ENCODE results near the gene CYP26C1.

The CYP26C1 gene, protein sequence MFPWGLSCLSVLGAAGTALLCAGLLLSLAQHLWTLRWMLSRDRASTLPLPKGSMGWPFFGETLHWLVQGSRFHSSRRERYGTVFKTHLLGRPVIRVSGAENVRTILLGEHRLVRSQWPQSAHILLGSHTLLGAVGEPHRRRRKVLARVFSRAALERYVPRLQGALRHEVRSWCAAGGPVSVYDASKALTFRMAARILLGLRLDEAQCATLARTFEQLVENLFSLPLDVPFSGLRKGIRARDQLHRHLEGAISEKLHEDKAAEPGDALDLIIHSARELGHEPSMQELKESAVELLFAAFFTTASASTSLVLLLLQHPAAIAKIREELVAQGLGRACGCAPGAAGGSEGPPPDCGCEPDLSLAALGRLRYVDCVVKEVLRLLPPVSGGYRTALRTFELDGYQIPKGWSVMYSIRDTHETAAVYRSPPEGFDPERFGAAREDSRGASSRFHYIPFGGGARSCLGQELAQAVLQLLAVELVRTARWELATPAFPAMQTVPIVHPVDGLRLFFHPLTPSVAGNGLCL

DNA sequence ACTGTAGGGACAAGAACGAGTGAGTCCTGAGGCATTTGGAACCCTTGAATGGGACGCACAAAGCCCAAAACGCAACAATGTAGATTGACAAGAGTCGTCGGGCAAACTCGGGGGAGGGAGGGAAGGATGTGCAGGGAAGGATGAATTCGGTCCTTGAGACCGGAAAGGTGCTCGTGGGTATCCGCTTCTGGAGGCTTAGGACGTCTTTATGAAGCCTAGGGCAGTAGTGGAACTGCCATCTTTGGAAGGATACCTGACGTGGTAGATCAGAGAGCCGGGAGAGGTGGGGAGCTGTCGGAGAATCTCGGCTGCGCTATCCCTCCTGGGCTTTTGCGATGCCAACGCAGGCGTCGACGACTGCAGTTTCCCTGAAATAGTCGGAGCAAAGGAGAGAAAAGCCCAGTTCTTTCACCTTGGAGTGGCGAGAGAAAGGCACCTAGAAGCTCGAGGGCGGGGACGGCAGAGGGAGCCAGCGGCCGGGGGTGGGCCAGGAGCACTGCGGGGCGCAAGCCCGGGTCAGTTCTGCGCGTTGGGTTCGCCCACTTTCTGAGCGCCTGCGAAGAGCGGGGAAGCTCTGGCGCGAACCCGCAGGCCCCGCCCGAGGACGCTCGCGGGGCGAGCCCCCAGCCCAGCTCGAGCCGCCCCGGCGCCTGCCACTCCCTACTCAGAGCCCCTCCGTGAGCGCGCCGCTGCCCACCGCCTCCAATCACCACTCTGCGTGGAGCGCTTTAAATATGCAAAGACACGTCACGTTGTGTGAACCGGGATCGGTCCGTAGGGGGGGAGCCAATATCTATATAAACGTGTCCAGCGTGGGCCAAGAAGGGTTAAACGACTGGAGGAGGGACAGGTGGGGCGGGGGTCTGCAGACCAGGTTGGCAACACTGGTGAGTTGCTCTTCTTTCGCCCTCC lies at the start of gene CYP26C1:
Gene CYP26C1, plus strand, starts transcription at position 824 of the 912 bp plus-strand sequence. CDS start 466 bp downstream, outside the sequence.
- TF ChIP-seq, protein P1, sequence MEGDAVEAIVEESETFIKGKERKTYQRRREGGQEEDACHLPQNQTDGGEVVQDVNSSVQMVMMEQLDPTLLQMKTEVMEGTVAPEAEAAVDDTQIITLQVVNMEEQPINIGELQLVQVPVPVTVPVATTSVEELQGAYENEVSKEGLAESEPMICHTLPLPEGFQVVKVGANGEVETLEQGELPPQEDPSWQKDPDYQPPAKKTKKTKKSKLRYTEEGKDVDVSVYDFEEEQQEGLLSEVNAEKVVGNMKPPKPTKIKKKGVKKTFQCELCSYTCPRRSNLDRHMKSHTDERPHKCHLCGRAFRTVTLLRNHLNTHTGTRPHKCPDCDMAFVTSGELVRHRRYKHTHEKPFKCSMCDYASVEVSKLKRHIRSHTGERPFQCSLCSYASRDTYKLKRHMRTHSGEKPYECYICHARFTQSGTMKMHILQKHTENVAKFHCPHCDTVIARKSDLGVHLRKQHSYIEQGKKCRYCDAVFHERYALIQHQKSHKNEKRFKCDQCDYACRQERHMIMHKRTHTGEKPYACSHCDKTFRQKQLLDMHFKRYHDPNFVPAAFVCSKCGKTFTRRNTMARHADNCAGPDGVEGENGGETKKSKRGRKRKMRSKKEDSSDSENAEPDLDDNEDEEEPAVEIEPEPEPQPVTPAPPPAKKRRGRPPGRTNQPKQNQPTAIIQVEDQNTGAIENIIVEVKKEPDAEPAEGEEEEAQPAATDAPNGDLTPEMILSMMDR (IDR thresholded peaks at IDR 0.05): no peak
- DNase-seq (ENCODE audit: low spot score): no peak
- Histone ChIP-seq H3K27ac (no peak within 1 kb of the TSS), H3K4me3 (peak within 1 kb of the TSS; percentile 60)

DNA sequence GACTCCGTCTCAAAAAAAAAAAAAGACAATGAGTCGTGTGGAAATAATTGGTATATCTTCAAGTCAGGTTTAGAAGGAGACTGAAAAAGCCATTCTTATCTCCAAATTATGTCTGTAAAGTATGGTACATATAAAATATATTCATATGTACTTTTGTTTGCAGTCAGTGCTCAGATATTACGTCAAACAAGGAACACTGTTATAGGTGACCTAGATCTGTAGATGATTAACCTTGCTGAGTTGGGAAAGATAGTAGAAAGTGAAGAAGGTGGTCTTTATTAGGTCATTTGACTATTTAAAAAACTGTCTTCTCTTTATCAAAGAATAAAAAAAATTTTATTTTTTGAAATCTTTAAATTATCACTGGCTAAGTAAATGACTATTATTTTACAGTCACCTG lies 44.9 kb upstream of the CYP26C1 start:
- TF ChIP-seq, protein P1 (IDR thresholded peaks at IDR 0.05): no peak
- Histone ChIP-seq H3K4me3 (no peak overlapping the region), H3K27ac (no peak overlapping the region)
- DNase-seq (ENCODE audit: low spot score): no peak

DNA sequence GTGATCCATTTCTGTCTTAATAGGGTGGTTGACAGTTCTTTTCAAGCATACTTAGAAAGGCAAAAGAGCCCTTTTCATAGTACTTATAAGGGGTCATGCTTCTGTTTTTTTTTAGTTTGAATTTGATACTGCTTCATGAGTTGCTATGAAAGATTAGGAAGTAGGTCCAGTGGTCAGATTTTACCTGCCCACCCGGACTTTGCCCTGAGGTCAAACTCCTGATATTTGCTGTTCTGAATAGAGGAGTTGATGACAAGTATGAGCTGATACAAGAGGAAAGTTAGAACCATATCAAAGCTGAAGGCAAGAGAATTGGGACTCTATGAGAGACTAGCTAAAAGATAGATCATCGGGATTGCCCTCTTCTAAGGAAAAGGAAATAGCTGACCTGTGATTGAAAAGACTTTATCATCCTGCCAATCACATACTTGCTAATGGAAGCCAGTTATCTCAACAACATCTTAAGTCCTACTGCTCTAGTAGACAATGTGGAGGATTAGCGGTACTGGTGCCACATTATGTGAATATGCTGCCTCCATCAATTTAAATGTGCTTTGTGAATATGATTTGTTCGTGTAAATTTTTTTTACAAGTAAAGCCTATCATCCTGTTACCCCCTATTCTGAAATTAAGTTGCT lies 37.5 kb upstream of the CYP26C1 start:
- TF ChIP-seq, protein P1 (IDR thresholded peaks at IDR 0.05): no peak
- Histone ChIP-seq H3K27ac (no peak overlapping the region), H3K4me3 (no peak overlapping the region)
- DNase-seq (ENCODE audit: low spot score): no peak

DNA sequence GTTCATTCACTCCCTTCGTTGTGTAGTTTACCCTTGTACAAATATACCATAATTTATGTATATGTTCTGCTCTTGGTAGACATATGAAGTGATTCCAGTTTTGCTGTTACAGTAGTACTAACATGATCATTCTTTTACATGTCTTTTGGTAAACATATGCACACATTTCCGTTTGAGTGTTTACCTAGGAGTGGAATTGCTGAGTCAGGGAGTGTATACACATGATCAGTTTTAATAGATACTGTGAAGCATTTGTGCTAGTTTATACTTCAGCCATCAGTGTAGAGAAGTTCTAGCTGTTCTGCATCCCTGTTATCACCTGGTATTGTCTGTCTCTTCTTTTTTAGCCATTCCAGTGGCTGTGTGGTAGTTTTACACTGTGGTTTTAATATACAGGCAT lies 34.5 kb upstream of the CYP26C1 start:
- TF ChIP-seq, protein P1 (IDR thresholded peaks at IDR 0.05): no peak
- Histone ChIP-seq H3K27ac (no peak overlapping the region), H3K4me3 (no peak overlapping the region)
- no peak for DNase-seq (ENCODE audit: low spot score)

DNA sequence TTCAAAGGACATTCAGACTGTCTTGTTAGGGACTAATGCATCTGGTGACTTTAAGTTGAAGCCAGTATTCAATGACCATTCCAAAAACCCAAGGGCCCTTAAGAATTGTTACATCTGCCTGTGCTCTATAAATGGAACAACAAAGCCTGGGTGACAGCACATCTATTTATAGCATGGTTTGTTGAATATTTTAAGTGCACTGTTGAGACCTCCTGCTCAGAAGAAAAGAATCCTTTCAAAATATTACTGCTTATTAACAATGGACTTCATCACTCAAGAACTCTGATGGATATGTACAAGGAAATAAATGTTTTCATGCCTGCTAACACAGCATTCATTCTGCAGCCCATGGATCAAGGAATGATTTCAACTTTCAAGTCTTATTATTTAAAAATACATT lies 33.1 kb upstream of the CYP26C1 start:
- TF ChIP-seq, protein P1 (IDR thresholded peaks at IDR 0.05): no peak
- Histone ChIP-seq H3K27ac (no peak overlapping the region), H3K4me3 (no peak overlapping the region)
- no peak for DNase-seq (ENCODE audit: low spot score)

DNA sequence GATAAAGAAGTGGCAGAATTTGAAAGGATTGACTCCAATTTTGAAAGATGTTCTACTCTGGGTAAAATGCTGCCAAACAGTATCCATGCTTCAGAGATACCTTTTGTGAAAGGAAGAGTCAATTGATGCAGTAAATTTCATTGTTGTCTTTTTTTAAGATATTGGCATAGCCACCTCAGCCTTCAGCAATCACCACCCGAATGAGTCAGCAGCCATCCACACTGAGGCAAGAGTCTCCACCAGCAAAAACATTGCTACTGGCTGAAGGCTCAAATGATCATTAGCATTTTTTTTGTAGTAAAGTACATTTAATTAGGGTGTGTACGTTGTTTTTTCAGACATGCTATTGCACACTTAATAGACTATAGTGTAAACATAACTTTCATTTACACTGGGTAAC lies 31.7 kb upstream of the CYP26C1 start:
- Histone ChIP-seq H3K27ac (no peak overlapping the region), H3K4me3 (no peak overlapping the region)
- TF ChIP-seq, protein P1 (IDR thresholded peaks at IDR 0.05): no peak
- no peak for DNase-seq (ENCODE audit: low spot score)
